ENCODE data around the gene CCDC6. TPM values are rescaled to one million over a fixed set of nuclear protein-coding genes. Genes with fewer than 3 reads are reported as not detected.

Gene CCDC6
- total RNA-seq, 1 donor from 2014 or later: 57.6 TPM

DNA sequence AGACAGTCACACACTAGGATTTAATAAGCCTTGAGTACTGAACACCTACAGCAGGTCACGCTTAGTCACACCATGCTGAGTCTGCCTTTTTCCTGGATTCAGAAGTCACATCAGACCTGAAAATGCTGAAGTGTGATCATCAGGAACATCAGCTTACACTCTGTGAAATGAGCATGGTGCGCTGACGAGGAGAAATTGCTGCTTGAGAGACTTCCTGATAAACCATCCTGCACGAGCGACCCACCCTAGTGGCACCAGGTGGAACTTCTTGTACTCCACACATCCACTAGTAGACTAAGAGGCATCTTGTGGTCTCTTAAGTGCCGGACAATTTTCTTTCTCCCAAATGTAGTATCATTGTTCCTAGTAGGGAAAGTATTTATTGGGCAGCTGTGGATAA lies 101.3 kb downstream of the CCDC6 start:
- peaks cover 3% of the 10 kb centered on the region for H3K4me1 Mint-ChIP-seq (ENCODE audit: low read depth)
- no peak for DNase-seq (ENCODE audit: low spot score, unreplicated experiment)
- peak; percentile 56 for TF ChIP-seq CTCF (IDR thresholded peaks at IDR 0.05; ENCODE audit: unreplicated experiment)
- H3K9me3 Mint-ChIP-seq (ENCODE audit: low read depth): no peaks in the 10 kb centered on the region
- no peaks in the 10 kb centered on the region for H3K27me3 Mint-ChIP-seq
- H3K27ac Mint-ChIP-seq: no peak overlapping the region
- peaks cover 31% of the 10 kb centered on the region for H3K36me3 Mint-ChIP-seq (ENCODE audit: insufficient read depth)
- H3K4me3 Mint-ChIP-seq (ENCODE audit: low read depth): no peak overlapping the region

- TF ChIP-seq CTCF (IDR thresholded peaks at IDR 0.05; ENCODE audit: unreplicated experiment): no peak
- H3K4me1 Mint-ChIP-seq (ENCODE audit: low read depth): peaks cover 3% of the 10 kb centered on the region
- no peaks in the 10 kb centered on the region for H3K9me3 Mint-ChIP-seq (ENCODE audit: low read depth)
- H3K27ac Mint-ChIP-seq: no peak overlapping the region
- no peak for DNase-seq (ENCODE audit: low spot score, unreplicated experiment)
- H3K4me3 Mint-ChIP-seq (ENCODE audit: low read depth): no peak overlapping the region
- no peaks in the 10 kb centered on the region for H3K27me3 Mint-ChIP-seq
- peaks cover 33% of the 10 kb centered on the region for H3K36me3 Mint-ChIP-seq (ENCODE audit: insufficient read depth)
Measured at GRCh38 chr10:59804220-59804619, 102.1 kb downstream of the CCDC6 start.

DNA sequence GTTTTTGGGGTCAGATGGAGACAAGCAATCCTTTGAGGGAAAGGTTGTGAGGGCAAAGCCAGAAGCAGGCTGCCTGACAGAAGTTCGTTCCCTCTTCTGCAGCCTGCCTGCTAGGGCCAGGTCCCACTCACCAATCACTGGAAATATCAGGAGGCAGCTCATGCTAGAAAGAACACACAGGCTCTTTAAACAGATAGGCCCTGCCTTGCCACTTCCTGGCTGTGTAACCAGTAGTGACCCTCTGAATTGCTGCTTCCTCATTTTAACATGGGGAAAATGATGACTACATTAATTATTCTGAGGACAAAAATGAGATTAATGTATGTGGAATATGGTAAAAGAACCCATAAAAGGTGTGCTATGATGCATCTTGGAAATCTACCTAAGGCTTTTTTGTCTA lies 102.6 kb downstream of the CCDC6 start:
- H3K27me3 Mint-ChIP-seq: no peaks in the 10 kb centered on the region
- peaks cover 33% of the 10 kb centered on the region for H3K36me3 Mint-ChIP-seq (ENCODE audit: insufficient read depth)
- H3K4me1 Mint-ChIP-seq (ENCODE audit: low read depth): peaks cover 3% of the 10 kb centered on the region
- no peak for TF ChIP-seq CTCF (IDR thresholded peaks at IDR 0.05; ENCODE audit: unreplicated experiment)
- DNase-seq (ENCODE audit: low spot score, unreplicated experiment): no peak
- no peak overlapping the region for H3K4me3 Mint-ChIP-seq (ENCODE audit: low read depth)
- H3K27ac Mint-ChIP-seq: peak overlapping the region; percentile 42
- no peaks in the 10 kb centered on the region for H3K9me3 Mint-ChIP-seq (ENCODE audit: low read depth)

DNA sequence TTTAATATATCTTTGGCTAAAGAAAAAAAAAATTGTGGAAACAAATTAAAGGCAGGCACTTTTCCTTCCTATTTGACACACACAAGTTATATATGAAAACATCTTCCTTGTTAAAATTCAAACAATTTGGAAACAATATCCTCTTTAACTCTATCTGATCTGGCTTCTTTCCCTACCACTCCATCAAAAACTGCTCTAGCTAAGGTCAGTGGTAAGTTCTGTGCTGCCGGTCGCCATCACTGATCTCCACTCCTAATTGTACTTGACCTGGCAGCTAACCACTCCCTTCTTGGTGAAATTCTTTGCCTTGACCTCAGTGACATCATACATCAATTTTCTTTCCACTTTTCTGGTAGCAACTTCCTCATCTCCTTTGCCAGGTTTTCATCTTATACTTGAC lies 105.2 kb downstream of the CCDC6 start:
- H3K4me1 Mint-ChIP-seq (ENCODE audit: low read depth): peaks cover 3% of the 10 kb centered on the region
- TF ChIP-seq CTCF (IDR thresholded peaks at IDR 0.05; ENCODE audit: unreplicated experiment): no peak
- no peaks in the 10 kb centered on the region for H3K9me3 Mint-ChIP-seq (ENCODE audit: low read depth)
- H3K27me3 Mint-ChIP-seq: no peaks in the 10 kb centered on the region
- H3K4me3 Mint-ChIP-seq (ENCODE audit: low read depth): no peak overlapping the region
- DNase-seq (ENCODE audit: low spot score, unreplicated experiment): no peak
- no peak overlapping the region for H3K27ac Mint-ChIP-seq
- H3K36me3 Mint-ChIP-seq (ENCODE audit: insufficient read depth): peaks cover 43% of the 10 kb centered on the region

GRCh38 chr10:59799421-59799820 lies 106.9 kb downstream of the CCDC6 start:
- TF ChIP-seq CTCF (IDR thresholded peaks at IDR 0.05; ENCODE audit: unreplicated experiment): no peak
- Mint-ChIP-seq H3K36me3 (ENCODE audit: insufficient read depth) (peaks cover 41% of the 10 kb centered on the region), H3K9me3 (ENCODE audit: low read depth) (no peaks in the 10 kb centered on the region), H3K4me1 (ENCODE audit: low read depth) (peaks cover 3% of the 10 kb centered on the region), H3K4me3 (ENCODE audit: low read depth) (no peak overlapping the region), H3K27me3 (no peaks in the 10 kb centered on the region), H3K27ac (no peak overlapping the region)
- DNase-seq (ENCODE audit: low spot score, unreplicated experiment): no peak

Measured in progenitor cell of endocrine pancreas (in vitro differentiated cells).